H9 (cell line): ENCODE results near the gene MATN4. TPM values are rescaled to one million over a fixed set of nuclear protein-coding genes. Genes with fewer than 3 reads are reported as not detected.

ENCODE experiments used
- DNase-seq: peaks from one replicate; pipeline ENCODE4 v3.0.0-alpha.2; 2017
- H2AFZ ChIP-seq: one replicate; pipeline ENCODE4 v1.6.1; 2013; ENCODE audit warnings: mild to moderate bottlenecking, low read length, control low read depth, moderate library complexity
- H2AK5ac ChIP-seq: 2 replicates; pipeline ENCODE4 v1.6.1; 2013; ENCODE audit warnings: low read length, control low read depth, mixed read lengths; ENCODE audit not compliant: insufficient read length
- H2BK120ac ChIP-seq: one replicate; pipeline ENCODE4 v1.6.1; 2013; ENCODE audit warnings: low read depth, mild to moderate bottlenecking, low read length, control low read depth, inconsistent platforms; ENCODE audit not compliant: poor library complexity, severe bottlenecking
- H2BK12ac ChIP-seq: 2 replicates; pipeline ENCODE4 v1.6.1; 2013; ENCODE audit warnings: low read length, control low read depth, mixed read lengths, low read depth; ENCODE audit not compliant: insufficient read length
- H2BK15ac ChIP-seq: 2 replicates; pipeline ENCODE4 v1.6.1; 2013; ENCODE audit warnings: low read depth, low read length, control low read depth
- H2BK20ac ChIP-seq: one replicate; pipeline ENCODE4 v1.6.1; 2013; ENCODE audit warnings: low read depth, mild to moderate bottlenecking, low read length, control low read depth, inconsistent platforms; ENCODE audit not compliant: poor library complexity, severe bottlenecking
- H2BK5ac ChIP-seq: 2 replicates; pipeline ENCODE4 v1.6.1; 2013; ENCODE audit warnings: low read length, control low read depth, mixed read lengths; ENCODE audit not compliant: insufficient read length
- H3K14ac ChIP-seq: 2 replicates; pipeline ENCODE4 v1.6.1; 2013; ENCODE audit warnings: low read length, control low read depth; ENCODE audit not compliant: insufficient read depth
- H3K18ac ChIP-seq: 2 replicates; pipeline ENCODE4 v1.6.1; 2013; ENCODE audit warnings: low read depth, mild to moderate bottlenecking, mixed read lengths, low read length, control low read depth; ENCODE audit not compliant: insufficient read length
- H3K23ac ChIP-seq: 2 replicates; pipeline ENCODE4 v1.6.1; 2013; ENCODE audit warnings: low read length, control low read depth, mixed read lengths, low read depth; ENCODE audit not compliant: insufficient read length
- H3K23me2 ChIP-seq: 2 replicates; pipeline ENCODE4 v1.6.1; 2013; ENCODE audit warnings: low read depth, mild to moderate bottlenecking, mixed read lengths, low read length, control low read depth; ENCODE audit not compliant: insufficient read length, poor library complexity, severe bottlenecking
- H3K27ac ChIP-seq: 2 replicates; pipeline ENCODE4 v1.5.1; 2013; ENCODE audit warnings: low read length, control low read depth, mixed read lengths, low read depth; ENCODE audit not compliant: insufficient read length
- H3K27me3 ChIP-seq: 2 replicates; pipeline ENCODE4 v1.6.1; 2013; ENCODE audit warnings: low read length, control low read depth, inconsistent platforms; ENCODE audit not compliant: insufficient read depth
- H3K4ac ChIP-seq: 2 replicates; pipeline ENCODE4 v1.6.1; 2013; ENCODE audit warnings: low read depth, mild to moderate bottlenecking, control low read depth, inconsistent platforms, low read length, moderate library complexity
- H3K4me1 ChIP-seq: 2 replicates; pipeline ENCODE4 v1.6.1; 2013; ENCODE audit warnings: low read length, control low read depth, inconsistent platforms; ENCODE audit not compliant: insufficient read depth
- H3K4me2 ChIP-seq: 2 replicates; pipeline ENCODE4 v1.6.1; 2013; ENCODE audit warnings: low read length, control low read depth, mixed read lengths; ENCODE audit not compliant: insufficient read length, insufficient read depth
- H3K56ac ChIP-seq: 2 replicates; pipeline ENCODE4 v1.6.1; 2013; ENCODE audit warnings: low read depth, mild to moderate bottlenecking, mixed read lengths, low read length, control low read depth; ENCODE audit not compliant: insufficient read length
- H3K79me1 ChIP-seq: 2 replicates; pipeline ENCODE4 v1.6.1; 2013; ENCODE audit warnings: low read depth, mild to moderate bottlenecking, moderate library complexity, low read length, control low read depth, inconsistent platforms; ENCODE audit not compliant: insufficient read depth, poor library complexity, severe bottlenecking
- H3K79me2 ChIP-seq: 2 replicates; pipeline ENCODE4 v1.6.1; 2013; ENCODE audit warnings: low read length, control low read depth, inconsistent platforms; ENCODE audit not compliant: insufficient read depth
- H3K9ac ChIP-seq: 2 replicates; pipeline ENCODE4 v1.6.1; 2013; ENCODE audit warnings: low read length, control low read depth, mixed read lengths; ENCODE audit not compliant: insufficient read length; ENCODE audit errors: extremely low read depth
- H3K9me3 ChIP-seq: one replicate; pipeline ENCODE4 v1.6.1; 2013; ENCODE audit warnings: low read depth, low read length, inconsistent platforms; ENCODE audit not compliant: control insufficient read depth
- H3T11ph ChIP-seq: one replicate; pipeline ENCODE4 v1.6.1; 2013; ENCODE audit warnings: mild to moderate bottlenecking, low read length, control low read depth, inconsistent platforms
- H4K20me1 ChIP-seq: one replicate; pipeline ENCODE4 v1.6.1; 2013; ENCODE audit not compliant: control insufficient read depth, insufficient read length, insufficient read depth
- H4K5ac ChIP-seq: 2 replicates; pipeline ENCODE4 v1.6.1; 2013; ENCODE audit warnings: low read depth, mild to moderate bottlenecking, mixed read lengths, low read length, control low read depth; ENCODE audit not compliant: insufficient read length
- H4K8ac ChIP-seq: replicated peaks from 2 replicates; pipeline ENCODE4 v1.6.1; 2013; ENCODE audit warnings: low read length, control low read depth, mixed read lengths, low read depth; ENCODE audit not compliant: insufficient read length
- H4K91ac ChIP-seq: 2 replicates; pipeline ENCODE4 v1.6.1; 2013; ENCODE audit warnings: low read depth, mild to moderate bottlenecking, moderate library complexity, mixed read lengths, low read length, control low read depth; ENCODE audit not compliant: insufficient read length
- H3K27ac Mint-ChIP-seq, 3 experiments: 2 replicates in 2 of 3; 3 replicates in 1 of 3; pipeline ENCODE4 v1.8.0; 2020 to 2021; ENCODE audit warnings: mixed read lengths in 3 of 3, mild to moderate bottlenecking in 1 of 3, moderate library complexity in 1 of 3
- H3K27me3 Mint-ChIP-seq: 2 replicates; pipeline ENCODE4 v1.8.0; 2021; ENCODE audit warnings: low read depth, mild to moderate bottlenecking, moderate library complexity, mixed read lengths
- H3K36me3 Mint-ChIP-seq, 3 experiments: 2 replicates in 2 of 3; 3 replicates in 1 of 3; pipeline ENCODE4 v1.8.0; 2020 to 2021; ENCODE audit warnings: low read depth in 3 of 3, mixed read lengths in 3 of 3; ENCODE audit not compliant: insufficient read depth in 1 of 3
- H3K4me1 Mint-ChIP-seq, 2 experiments: 2 replicates each; pipeline ENCODE4 v1.8.0; 2020; ENCODE audit warnings: mixed read lengths in 2 of 2
- H3K4me3 Mint-ChIP-seq, 2 experiments: 2 replicates in 1 of 2; 3 replicates in 1 of 2; pipeline ENCODE4 v1.8.0; 2020 to 2021; ENCODE audit warnings: mild to moderate bottlenecking in 2 of 2, mixed read lengths in 2 of 2, moderate library complexity in 1 of 2
- H3K9me3 Mint-ChIP-seq, 2 experiments: 2 replicates in 1 of 2; 3 replicates in 1 of 2; pipeline ENCODE4 v1.8.0; 2020; ENCODE audit warnings: mild to moderate bottlenecking in 2 of 2, mixed read lengths in 2 of 2, moderate library complexity in 1 of 2
- WGBS: extraction: QIAGEN DNeasy Blood & Tissue Kit; methylation state at CpG from one replicate; pipeline ENCODE4 v1.1.7; 2013; ENCODE audit warnings: missing lambda C conversion rate, low lambda C conversion rate, mixed read lengths; ENCODE audit not compliant: insufficient read length; ENCODE audit errors: extremely low coverage; 5-methylcytosine and 5-hydroxymethylcytosine counted together
- total RNA-seq: library from RNA; stranded (reverse); gene quantifications from 2 replicates; pipeline ENCODE4 v1.2.1, GENCODE V29; 2021
- TF ChIP-seq, protein P1 (sequence below): fragments of 200-600 bp; sonication (generic); conservative IDR thresholded peaks from 3 replicates; pipeline ENCODE4 v1.8.0; 2021; ENCODE audit warnings: antibody characterized with exemption, mild to moderate bottlenecking

MATN4 gene
- total RNA-seq, 1 experiment from 2014 or later = 0.11 TPM

DNA sequence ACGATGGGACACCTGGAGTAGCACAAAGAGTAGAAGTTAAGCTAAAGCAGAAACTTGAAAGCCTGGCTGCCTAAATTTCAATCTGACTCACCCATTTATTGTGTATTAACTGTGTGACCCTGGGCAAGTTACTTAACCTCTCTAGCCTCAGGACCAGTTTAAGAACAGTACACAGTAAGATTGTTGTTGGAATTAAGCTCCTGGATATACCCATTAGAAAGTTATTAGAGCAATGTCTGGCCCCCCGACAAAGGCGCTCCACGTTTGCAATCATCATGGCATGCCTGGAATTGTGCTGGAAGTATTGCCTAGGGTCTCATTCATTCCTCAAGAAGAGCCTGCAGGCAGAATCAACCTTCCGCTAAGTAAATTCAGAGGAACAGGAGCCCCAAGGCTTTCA lies 38.8 kb upstream of the MATN4 start:
- Histone ChIP-seq H2BK15ac (no peak overlapping the region), H3K9me3 (no peaks in the 10 kb centered on the region), H4K8ac (no peak overlapping the region), H2BK5ac (no peak overlapping the region), H3K14ac (no peak overlapping the region), H3K23me2 (peaks cover 9% of the 10 kb centered on the region), H3K4me1 (peaks cover 28% of the 10 kb centered on the region; the same call in 1 of the 2 replicates), H3K9ac (no peak overlapping the region), H3K27ac (no peak overlapping the region), H3K4me2 (peak overlapping the region; percentile 95), H3K56ac (no peak overlapping the region), H3K79me2 (peaks cover 3% of the 10 kb centered on the region; the same call in 1 of the 2 replicates), H3K27me3 (no peaks in the 10 kb centered on the region), H4K5ac (no peak overlapping the region), H4K91ac (no peak overlapping the region), H2AK5ac (no peak overlapping the region), H3T11ph (no peak overlapping the region), H3K18ac (no peak overlapping the region), H4K20me1 (no peaks in the 10 kb centered on the region), H2BK20ac (no peak overlapping the region), H2BK120ac (no peak overlapping the region), H3K23ac (no peak overlapping the region), H3K4ac (no peak overlapping the region), H2BK12ac (no peak overlapping the region), H2AFZ (no peak overlapping the region), H3K79me1 (no peaks in the 10 kb centered on the region)
- Mint-ChIP-seq H3K27ac (no peak overlapping the region), H3K27me3 (peaks cover 4% of the 10 kb centered on the region; the same call in 1 of the 2 replicates), H3K4me3 (peak overlapping the region; percentile 82 to 90), H3K9me3 (no peaks in the 10 kb centered on the region), H3K36me3 (no peaks in the 10 kb centered on the region), H3K4me1 (peaks cover 58 to 60% of the 10 kb centered on the region in 2 experiments)
- TF ChIP-seq, protein P1, sequence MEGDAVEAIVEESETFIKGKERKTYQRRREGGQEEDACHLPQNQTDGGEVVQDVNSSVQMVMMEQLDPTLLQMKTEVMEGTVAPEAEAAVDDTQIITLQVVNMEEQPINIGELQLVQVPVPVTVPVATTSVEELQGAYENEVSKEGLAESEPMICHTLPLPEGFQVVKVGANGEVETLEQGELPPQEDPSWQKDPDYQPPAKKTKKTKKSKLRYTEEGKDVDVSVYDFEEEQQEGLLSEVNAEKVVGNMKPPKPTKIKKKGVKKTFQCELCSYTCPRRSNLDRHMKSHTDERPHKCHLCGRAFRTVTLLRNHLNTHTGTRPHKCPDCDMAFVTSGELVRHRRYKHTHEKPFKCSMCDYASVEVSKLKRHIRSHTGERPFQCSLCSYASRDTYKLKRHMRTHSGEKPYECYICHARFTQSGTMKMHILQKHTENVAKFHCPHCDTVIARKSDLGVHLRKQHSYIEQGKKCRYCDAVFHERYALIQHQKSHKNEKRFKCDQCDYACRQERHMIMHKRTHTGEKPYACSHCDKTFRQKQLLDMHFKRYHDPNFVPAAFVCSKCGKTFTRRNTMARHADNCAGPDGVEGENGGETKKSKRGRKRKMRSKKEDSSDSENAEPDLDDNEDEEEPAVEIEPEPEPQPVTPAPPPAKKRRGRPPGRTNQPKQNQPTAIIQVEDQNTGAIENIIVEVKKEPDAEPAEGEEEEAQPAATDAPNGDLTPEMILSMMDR = no peak
- no CpG with 5 or more reads among the region's 5 CpGs for WGBS
- DNase-seq = no peak
